OCI-M2 (cell line): Measurements from ENCODE around the gene TUBB4B.
"Not testable (repeated sequence)": the region's sequence is repeated elsewhere in the genome, so short reads cannot be mapped to it uniquely, and the experiment has no call there.

ENCODE experiments used
- DNase-seq: peaks from one replicate; lab custom pipeline; 2025; ENCODE audit not compliant: unreplicated experiment; lab: John Stamatoyannopoulos, UW

TUBB4B gene

DNA sequence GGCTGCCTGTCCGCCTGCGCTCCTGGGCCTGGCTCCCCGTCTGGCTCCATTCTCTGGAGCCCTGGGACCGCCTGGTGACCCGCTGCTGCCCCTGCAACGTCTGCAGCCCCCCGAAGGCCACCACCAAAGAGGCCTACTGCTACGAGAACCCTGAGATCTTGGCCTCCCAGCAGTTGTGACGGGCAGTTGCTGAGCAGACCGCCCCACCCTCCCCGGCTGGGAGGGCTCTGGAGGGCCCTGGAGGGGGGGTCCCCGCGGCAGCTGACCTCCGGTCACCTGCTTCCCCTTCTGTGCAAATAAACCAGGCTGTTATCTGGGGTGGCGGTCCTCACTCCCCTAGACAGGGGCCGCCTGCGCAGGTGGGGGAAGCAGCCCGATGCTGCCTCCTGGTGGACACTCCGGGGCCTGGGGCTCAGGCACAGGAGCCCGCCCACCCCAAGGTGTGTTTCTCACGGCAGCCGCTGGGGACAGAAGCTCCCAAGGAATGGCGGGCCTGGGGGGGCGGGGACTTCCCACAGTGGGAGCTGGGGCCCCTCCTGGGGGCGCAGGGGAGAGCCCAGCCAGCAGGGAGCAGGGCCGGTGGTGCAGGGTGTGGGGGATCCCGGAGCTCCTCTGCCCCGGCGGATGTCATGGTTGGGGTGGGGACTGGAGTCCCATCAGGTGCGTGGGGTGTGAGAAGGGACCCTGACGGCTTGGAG lies 4.7 kb upstream of the TUBB4B start:
- peak; percentile 31 for DNase-seq

DNA sequence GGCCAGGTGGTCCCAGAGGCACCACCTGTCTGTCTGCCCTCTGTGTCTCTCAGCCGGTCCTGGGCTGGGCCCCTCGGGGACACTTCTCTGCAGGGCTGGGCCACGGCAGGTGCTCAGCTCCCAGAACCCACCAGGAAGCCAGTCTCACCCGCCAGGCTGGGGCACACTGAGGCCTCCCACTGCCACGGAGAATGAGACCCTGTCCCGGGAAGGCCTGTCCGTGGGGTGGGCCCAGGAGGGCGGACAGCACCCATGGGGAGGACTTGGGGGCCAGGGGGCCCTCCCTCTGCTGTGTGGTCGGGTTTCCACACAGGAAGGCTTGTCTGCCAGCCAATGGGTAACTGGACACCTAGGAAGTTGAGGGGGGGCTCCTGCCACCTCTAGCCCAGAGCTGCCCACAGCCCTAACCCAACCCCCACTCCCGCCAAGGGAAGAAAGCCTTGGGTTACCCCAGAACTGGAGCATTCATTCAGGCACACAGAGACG lies 4.1 kb upstream of the TUBB4B start:
- no peak for DNase-seq

DNA sequence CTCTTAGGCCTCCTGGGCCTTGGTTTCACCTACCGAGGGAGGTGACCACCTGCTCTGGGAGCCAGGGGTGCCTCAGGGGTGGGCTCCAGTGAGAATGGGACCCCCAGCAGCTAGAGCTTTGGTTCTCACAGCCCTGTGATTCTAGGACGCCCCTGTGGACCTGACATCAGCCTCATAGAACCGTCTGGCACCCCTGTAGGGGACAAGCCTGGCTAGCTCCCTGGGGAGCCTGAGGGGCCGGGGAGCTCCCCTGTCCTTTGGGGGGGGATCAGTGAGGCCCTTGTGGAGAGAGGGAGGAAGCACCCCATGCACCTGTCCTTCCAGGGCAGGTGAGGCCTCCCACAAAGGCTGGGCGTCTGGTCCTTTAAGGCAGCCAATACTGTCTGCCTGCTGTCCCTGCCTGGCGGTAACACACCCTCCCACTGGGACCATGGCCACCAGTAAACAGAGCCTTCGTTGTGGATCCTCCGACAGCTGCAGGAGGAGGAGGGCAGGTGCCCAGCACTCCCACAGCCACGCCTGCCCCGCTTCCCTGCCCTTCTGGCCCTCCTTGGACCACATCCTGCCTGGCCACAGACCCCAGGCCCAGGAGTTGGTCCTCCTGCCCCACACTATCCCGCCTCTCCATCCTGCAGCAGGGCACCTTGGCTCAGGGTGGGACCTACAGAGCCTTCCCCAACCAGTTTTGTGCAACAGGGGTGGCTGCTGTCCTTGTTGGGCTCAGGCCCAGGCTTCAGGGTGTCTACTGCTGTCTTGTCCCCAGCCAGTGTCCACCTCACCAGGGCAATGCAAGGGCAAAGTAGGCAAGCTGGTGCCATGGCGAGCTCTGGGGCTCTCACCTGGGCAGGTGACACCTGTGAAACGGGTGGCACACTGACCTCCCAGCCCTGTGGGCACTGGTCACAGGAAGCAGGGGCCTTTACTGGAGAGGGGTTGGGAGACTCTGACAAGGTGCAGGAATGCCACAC lies 3.0 kb upstream of the TUBB4B start:
- no peak for DNase-seq

DNA sequence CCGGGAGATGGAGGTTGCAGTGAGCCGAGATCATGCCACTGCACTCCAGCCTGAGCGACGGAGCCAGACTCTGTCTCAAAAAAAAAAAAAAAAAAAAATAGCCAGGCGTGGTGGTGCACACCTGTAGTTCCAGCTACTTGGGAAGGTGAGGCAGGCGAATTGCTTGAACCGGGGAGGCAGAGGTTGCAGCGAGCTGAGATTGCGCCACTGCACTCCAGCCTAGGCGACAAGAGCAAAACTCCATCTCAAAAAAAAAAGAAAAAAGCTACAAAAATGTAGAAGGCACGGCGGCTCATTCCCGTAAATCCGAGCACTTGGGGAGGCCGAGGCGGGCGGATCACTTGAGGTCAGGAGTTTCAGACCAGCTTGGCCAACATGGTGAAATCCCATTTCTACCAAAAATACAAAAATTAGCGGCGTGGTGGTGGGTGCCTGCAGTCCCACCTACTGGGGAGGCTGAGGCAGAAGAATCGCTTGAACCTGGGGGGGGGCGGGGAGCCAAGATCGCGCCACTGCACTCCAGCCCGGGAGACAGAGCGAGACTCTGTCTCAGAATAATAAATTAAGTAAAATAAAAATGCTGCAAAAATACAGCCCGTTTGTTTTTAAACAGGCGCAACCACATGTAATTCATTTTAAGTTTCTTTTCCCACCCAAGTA lies 1.4 kb upstream of the TUBB4B start:
- DNase-seq = not testable (repeated sequence)

DNA sequence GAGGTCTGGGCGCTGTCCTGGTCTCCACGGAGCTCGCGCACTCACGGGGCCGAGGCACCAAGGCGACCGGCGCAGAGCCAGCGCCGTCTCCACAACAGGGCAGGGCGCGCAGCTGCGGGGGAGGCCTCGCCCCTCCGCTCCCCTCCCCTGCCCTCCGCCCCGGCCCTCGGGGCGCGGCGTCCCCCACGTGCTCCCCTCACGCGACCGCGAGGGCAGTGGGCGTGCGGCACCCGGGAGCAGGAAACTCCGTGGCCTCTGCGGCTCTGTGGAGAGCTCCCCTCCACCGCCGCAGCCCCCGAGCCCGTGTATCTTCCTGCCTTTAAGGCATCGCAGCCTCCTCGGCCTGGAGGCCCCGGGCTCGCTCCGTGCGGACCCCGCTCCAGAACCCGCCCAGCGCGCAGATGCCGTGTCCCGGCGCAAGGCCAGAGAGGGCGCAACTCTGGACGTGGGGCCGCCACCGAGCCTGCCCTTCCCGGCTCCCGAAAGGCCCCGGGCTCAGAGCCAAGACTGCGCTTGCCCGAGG lies 708 bp upstream of the TUBB4B start:
- no peak for DNase-seq

DNA sequence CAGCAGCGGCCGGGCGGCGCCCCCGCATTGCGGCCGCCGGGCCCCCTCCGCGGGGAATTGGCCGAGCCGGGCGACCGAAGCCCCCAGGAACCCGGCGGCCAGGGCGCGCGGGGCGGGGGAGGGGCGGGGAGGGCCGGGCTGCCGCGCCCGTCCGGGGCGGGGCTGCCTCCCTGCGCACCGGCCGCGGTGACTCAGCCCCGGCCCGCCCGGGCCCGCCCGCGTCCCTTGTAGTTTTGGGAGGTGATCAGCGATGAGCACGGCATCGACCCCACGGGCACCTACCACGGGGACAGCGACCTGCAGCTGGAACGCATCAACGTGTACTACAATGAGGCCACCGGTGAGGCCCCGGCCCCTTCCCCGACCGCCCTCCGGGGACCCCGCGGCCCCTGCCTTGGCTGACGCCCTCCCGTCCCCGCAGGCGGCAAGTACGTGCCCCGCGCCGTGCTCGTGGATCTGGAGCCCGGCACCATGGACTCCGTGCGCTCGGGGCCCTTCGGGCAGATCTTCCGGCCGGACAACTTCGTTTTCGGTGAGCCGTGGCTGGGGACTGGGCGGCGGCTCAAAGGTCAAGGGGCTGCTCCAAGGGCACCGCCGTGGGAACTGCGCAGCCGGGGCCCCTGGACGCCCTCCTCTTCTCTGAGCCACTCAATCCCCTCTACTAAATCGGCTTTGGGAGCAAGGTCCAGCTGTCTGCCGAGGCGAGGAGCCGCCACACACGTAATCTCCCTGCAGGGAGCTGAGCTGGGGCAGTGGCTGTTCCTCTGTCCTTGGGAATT lies 592 bp downstream of the TUBB4B start:
- DNase-seq = no peak

DNA sequence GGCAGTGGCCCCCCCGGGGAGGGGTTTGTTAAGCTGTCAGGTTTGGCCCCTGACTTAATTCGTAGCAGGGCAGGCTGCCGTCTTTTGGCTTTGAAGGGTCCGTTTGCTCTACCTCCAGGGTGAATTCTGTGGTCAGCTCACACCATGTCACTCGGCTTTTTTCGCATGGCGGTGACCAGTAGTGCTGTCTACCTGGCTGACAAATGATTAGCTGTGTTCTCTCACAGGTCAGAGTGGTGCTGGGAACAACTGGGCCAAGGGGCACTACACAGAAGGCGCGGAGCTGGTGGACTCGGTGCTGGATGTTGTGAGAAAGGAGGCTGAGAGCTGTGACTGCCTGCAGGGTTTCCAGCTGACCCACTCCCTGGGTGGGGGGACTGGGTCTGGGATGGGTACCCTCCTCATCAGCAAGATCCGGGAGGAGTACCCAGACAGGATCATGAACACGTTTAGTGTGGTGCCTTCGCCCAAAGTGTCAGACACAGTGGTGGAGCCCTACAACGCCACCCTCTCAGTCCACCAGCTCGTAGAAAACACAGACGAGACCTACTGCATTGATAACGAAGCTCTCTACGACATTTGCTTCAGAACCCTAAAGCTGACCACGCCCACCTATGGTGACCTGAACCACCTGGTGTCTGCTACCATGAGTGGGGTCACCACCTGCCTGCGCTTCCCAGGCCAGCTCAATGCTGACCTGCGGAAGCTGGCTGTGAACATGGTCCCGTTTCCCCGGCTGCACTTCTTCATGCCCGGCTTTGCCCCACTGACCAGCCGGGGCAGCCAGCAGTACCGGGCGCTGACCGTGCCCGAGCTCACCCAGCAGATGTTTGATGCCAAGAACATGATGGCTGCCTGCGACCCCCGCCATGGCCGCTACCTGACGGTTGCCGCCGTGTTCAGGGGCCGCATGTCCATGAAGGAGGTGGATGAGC lies 1.4 kb downstream of the TUBB4B start:
- no peak for DNase-seq

DNA sequence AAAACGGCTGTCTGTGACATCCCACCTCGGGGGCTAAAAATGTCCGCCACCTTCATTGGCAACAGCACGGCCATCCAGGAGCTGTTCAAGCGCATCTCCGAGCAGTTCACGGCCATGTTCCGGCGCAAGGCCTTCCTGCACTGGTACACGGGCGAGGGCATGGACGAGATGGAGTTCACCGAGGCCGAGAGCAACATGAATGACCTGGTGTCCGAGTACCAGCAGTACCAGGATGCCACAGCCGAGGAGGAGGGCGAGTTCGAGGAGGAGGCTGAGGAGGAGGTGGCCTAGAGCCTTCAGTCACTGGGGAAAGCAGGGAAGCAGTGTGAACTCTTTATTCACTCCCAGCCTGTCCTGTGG lies 2.2 kb downstream of the TUBB4B start:
- not testable (repeated sequence) for DNase-seq

DNA sequence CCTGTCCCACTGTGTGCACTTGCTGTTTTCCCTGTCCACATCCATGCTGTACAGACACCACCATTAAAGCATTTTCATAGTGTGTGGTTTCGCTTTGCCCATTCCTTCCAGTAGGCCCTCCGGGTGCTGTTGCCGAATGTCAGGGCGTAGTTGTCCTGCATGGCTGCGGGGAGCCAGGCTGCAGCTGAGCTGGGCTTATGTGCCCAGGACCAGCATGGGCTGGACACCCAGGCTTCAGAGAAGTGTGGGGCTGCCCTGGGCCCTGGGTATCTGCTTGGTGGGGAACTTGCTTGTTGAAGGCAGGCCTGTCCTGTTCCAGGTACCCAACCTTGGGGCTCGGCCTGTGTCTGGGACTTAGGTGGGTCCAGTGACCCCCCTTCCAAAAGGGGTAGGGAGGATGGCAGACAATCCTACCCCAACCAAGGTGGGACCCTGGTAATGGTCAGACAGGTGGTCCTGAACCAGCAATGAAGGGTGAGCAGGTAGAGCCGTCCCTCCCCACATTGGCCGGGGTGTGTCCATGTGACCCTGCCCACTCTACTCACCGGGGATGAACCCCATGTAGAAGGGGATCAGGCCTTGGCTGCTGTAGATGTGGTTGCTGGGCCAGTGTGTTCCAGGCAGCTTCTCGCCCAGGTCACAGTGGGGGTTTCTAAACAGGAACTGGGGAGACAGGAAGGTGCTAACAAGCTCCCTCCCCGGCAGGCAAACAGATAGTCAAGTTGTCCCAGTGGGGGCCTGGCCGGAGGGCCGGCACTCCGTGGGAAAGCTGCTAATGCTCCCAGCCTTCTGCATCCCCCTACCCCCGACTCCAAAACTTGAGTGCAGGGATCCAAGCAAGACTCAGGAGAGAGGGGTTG lies 2.8 kb downstream of the TUBB4B start:
- peak; percentile 2 for DNase-seq

DNA sequence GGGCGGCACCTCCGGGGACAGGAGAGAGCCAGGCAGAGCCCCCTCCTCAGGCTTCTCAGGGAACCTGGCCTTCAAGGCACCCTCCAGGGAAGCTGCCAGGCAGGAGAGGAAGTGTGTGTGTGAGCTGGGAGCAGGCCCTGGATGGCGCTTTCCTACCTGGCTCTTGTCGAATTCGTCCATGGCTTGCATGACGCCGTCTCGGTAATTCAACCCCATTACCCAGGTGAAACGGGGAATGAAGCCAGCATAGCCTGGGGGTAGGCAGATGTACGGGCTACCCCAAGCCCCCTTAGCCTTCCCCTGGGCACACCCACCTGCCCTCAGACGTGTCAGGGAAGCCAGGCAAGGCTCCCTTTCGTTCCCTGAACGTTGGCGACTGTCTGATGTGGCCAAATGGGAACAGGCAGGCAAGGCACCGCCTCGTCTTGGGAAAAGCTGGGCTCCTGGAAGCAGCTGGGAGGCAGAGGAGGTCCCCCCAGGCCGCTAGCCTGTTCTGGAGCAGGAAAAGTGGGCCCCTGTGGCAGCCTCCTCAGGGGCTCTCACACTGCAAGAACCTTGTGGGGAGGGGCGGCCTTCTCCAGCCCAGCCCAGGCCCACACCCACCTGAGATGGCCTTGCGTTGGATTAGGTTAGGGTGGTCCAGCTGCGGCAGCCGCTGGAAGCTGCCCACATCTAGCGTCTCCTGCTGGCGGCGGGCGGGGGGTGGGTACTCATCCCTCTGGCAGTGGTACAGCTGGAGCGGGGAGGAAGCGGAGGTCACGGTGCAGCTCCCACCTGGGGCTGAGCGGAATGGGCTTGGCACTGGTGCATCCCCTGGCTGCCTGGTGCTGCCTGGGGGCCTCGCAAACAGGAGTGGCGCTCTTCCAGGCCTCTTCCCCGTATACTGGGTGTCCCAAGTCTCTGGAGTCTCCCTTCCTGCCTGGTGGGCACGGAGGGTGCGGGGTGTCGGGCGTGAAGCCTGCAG lies 3.7 kb downstream of the TUBB4B start:
- no peak for DNase-seq

DNA sequence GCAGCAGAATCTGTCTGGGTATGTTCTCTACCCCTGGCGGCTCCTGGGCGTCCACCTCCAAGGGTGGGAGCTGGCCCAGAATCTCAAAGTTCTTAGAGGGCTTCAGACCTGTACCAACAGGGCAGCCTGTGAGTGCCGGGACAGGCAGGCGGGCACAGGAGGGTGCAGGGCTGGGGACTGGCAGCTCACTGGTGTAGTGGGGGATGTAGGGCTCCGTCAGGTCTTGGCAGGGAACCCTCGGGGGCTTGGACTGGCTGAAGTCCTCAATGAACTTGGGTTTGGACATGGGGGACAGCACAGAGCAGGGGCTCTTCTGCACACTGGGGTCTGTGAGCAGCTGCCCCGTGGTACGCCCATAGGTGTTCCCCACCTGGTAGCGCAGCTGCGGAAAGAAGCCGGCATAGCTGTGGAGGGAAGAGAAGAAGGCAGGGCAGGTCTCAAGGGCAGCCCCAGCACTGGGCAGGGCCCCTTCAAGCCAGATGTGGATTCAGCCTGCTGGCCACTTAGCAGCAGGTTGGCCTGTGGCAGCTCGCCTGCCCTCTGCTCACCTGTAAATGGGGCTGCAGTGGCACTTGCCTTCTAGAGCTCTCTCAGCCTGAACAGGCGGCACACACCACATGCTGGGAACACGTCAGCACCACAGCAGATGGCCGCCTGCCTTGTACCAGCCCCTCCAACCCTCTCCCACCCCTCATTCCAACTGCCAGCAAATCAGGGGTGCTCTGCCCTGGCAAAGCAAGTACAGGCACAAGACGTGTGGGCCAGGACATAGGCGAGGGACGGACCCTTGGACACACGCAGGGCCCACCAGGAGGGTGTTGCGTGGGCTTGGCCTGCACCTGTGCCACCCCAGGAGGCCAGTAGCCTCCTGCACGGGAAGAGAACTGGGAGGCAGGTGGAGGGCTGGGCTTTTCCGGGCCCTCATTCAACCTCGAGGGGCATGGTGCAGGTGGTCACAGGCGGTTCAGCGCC lies 4.6 kb downstream of the TUBB4B start:
- no peak for DNase-seq

DNA sequence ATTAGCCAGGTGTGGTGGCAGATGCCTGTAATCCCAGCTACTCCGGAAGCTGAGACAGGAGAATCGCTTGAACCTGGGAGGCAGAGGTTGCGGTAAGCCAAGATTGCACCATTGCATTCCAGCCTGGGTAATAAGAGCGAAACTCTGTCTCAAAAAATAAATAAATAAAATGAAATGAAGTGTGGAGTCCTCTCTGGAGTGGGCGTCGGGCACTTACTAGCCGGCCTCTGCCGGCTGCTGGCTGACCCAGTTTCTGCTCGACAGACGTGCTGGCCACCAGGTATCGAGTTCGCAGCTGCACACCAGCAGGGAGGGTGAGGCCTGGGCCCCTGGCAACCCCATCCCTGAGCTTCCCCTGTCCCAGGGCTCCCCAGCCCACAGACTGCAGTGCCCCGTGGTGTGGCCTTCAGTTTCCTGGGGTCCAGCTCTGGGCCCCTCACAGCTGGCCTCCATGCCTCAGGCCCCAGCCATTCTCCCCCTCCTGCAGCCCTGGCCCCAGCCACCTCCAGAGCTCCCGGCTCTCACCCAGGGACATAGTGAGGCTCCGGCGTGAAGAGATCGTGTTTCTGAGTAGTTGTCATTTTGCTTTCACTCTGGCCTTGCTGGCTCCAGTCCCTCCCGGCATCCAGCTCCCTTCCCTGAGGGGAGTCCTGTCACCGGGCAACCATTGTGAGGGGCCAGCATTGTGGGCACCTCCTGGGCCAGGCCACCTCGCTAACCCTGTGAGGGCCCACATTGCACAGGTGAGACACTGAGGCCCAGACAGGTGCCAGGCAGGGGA lies 6.2 kb downstream of the TUBB4B start:
- no peak for DNase-seq

DNA sequence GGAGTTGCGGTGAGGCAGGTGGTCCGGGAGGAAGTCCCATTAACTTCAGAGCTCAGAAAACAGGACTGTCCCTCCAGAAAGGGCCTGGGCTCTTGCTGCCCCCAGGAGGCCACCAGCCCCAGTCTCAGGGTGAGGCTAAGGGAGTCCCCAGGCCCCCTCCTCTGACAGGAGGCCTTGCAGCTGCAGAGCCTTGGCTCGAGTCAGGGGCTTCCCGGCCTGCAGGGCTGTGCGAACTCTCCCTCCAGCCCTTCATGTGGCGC lies 6.8 kb downstream of the TUBB4B start:
- DNase-seq = no peak

DNA sequence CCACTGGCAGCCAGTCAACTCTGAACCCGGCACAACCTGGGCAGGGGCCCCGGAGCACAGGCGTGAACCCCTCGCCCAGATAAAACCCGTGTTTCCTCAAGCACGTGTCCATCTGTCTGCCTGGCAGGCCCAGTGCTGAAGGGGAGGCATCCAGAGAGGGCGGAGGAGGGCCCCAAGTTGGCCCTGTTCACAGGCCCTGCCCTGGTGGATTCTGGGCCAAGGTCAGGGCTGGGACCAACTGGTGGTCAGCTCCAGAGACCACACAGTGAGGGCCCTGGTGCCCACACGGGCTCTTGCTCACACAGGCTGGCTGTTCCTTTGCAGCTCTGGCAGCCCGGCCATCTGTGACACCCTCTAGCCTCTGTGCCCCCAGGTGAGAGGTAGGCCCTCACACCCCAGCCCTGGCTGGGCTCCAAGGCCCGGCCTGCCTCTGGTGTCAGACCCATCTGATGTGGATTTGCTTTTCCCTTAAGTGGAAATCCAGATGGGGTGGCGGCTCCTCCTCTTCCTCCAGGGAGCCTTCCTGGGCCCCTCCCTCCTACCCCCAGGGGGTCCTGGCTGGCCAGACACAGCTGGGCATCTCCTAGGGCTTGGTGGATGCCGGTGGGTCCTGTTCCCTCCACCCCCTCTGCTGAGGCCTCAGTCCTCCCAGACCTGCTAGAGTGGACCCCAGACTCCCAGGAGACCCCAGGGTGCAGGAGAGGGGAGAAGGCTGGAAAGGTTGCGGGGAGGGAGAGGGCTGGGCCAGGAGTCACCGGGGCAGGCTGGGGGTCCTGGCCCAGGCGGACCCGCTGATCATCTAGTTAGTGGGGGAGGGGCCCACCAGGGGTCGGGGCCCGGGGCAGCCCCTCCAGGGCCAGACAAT lies 9.5 kb downstream of the TUBB4B start:
- DNase-seq = no peak

DNA sequence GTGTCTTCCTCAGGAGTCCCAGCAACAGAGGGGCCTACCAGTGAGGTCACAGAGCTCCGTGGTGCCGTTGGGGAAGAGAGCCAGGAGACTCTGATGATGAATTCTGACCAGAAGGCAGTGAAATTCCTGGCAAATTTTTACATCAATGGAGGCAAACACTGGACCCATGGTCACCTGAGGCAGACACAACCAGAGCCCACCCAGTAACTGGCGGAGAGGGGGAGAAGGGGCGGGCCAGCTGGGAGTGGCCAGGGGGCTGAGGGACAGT lies 10.0 kb downstream of the TUBB4B start, which contains the start of gene STPG3:
STPG3 (plus strand) TSS at position 93 of the 268 bp plus-strand sequence; CDS start at position 94, 1 bp downstream.
- no peak for DNase-seq
